ENCODE measurements around the gene PSG7.
"Not testable (repeated sequence)": the region's sequence is repeated elsewhere in the genome, so short reads cannot be mapped to it uniquely, and the experiment has no call there.

GRCh38 chr19:42899674-42900073, 37.3 kb downstream of the PSG7 start:
- TF ChIP-seq, protein P1, sequence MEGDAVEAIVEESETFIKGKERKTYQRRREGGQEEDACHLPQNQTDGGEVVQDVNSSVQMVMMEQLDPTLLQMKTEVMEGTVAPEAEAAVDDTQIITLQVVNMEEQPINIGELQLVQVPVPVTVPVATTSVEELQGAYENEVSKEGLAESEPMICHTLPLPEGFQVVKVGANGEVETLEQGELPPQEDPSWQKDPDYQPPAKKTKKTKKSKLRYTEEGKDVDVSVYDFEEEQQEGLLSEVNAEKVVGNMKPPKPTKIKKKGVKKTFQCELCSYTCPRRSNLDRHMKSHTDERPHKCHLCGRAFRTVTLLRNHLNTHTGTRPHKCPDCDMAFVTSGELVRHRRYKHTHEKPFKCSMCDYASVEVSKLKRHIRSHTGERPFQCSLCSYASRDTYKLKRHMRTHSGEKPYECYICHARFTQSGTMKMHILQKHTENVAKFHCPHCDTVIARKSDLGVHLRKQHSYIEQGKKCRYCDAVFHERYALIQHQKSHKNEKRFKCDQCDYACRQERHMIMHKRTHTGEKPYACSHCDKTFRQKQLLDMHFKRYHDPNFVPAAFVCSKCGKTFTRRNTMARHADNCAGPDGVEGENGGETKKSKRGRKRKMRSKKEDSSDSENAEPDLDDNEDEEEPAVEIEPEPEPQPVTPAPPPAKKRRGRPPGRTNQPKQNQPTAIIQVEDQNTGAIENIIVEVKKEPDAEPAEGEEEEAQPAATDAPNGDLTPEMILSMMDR (conservative IDR thresholded peaks at IDR 0.05): not testable (repeated sequence)
- TF ChIP-seq EZH2 (IDR thresholded peaks at IDR 0.05; ENCODE audit: low read depth): not testable (repeated sequence)
